T-helper 9 cell (primary cell): Measurements from ENCODE around the gene RCAN3.

Experiments
- DNase-seq: peaks from one replicate; pipeline ENCODE4 v3.0.0-alpha.2; 2020

Gene RCAN3

DNA sequence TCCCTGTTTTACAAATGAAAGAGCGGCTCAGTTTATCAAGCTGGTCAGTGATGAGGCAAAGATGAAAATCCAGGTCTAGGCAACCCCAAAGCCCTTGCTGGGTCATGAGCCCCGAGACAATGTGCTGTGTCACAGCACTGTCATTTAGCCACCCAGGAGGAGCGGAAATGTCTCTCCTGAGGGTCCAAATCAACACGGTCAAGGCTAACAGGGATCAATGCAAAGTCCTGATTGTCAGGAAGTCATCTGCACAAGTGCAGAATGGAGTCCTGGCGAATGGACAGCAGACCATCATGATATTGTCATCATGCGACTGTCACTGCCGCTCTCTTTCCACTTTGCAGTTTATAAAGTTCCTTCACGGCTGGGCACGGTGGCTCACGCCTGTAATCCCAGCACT, 83.5 kb downstream of the RCAN3 start:
- no peak for DNase-seq

DNA sequence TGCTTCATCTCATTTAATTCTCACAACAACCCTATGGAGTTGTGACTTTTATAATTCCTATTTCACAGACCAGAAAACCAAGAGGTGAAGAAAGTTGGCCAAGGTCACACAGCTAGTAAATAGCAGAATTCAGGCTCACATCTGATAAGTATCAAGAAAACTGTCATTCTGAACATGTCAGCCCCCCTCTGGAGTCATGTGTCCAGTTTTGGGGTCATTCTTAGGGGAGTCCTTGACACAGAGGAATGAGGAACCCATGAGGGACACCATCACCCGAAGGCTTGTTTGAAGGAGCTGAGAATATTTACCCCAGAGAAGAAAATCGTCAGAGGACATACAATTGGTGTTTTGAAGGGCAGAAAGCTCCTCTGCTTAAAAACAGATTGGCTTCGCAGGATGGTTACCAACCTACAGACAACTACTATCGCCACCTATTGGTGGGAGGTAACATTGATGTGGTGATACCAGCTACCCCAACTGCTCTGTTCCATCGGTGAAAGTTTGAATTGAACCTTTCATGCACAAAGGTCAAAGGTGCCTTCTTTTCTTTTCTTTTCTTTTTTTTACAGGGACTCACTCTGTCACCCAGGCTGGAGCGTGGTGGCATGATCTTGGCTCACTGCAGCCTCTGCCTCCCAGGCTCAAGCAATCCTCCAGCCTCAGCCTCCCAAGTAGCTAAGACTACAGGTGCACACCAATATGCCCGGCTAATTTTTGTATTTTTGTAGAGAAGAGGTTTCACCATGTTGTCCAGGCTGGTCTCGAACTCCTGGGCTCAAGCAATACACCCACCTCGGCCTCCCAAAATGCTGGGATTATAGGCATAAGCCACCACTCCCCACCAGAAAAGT, 84.6 kb downstream of the RCAN3 start:
- peak; percentile 16 for DNase-seq

- DNase-seq = no peak
Measured at GRCh38 chr1:24588573-24588972, 85.9 kb downstream of the RCAN3 start.

DNA sequence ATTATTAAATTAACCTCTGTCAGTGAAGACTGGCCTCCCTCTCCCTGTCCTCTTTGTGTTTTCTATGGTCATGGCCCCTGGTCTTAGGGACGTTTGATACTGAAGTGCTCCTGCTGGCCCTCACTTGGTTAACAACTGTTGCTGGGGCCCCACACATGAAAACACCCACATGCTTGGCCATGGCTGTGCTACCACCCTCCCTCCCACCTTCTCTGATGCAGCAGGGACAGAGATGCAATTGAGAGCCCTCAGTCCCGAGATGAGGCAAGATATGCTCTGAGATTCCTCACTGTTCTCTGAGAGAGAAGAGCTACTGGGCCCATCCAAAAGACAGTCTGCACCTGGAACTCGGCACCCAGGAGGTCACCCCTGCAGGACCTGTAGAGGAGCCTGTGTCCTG, 86.6 kb downstream of the RCAN3 start:
- no peak for DNase-seq
